ENCODE results near the gene TMA16. TPM values are rescaled to one million over a fixed set of nuclear protein-coding genes. Genes with fewer than 3 reads are reported as not detected.

TMA16 gene
- total and polyA plus RNA-seq, 2 of the 8 experiments (the other 6 are each of a cell fraction or from before 2014, with no cell fraction given), result 8.0 to 64.2 TPM

GRCh38 chr4:163474027-163474426 lies 20.5 kb upstream of the TMA16 start (continued):
- TF ChIP-seq CHD7 (IDR thresholded peaks at IDR 0.05; ENCODE audit: insufficient replicate concordance, low read length) (no peak), POLR2A (IDR thresholded peaks at IDR 0.05; ENCODE audit: control extremely low read depth in 1 of 2, low read depth in 2 of 2, low read length in 2 of 2) (no peak)
